K562 (cell line): ENCODE results near the gene TMSB4X. TPM values are rescaled to one million over a fixed set of nuclear protein-coding genes. Genes with fewer than 3 reads are reported as not detected.

Source experiments
- ARNT ChIP-seq, 2 experiments: fragments of 450-650 bp; IDR thresholded peaks; 2 replicates each; pipeline ENCODE4 v1.6.1; 2016; ENCODE audit warnings: mild to moderate bottlenecking in 1 of 2
- CBX5 ChIP-seq: IDR thresholded peaks from 2 replicates; pipeline ENCODE4 v1.6.1; 2014; ENCODE audit warnings: low read depth, borderline replicate concordance
- CEBPB ChIP-seq: fragments of 450-650 bp; IDR thresholded peaks from 2 replicates; pipeline ENCODE4 v1.6.1; 2016; ENCODE audit warnings: missing genetic modification characterization, missing compliant biosample characterization
- CREB1 ChIP-seq, 2 experiments: sonication (generic) in 1 of 2; formaldehyde crosslinking in 1 of 2; IDR thresholded peaks; 2 replicates each; pipeline versions ENCODE4 v1.6.1 to v1.8.0; 2012 to 2022; ENCODE audit warnings: inconsistent platforms in 1 of 2, mild to moderate bottlenecking in 1 of 2, missing genetic modification reagents in 1 of 2, moderate library complexity in 1 of 2
- E2F8 ChIP-seq: fragments of 450-650 bp; IDR thresholded peaks from 2 replicates; pipeline ENCODE4 v1.7.1; 2018; ENCODE audit warnings: mild to moderate bottlenecking, low read depth; ENCODE audit not compliant: partially characterized antibody
- EGR1 ChIP-seq: fragments of 450-650 bp; conservative IDR thresholded peaks from 2 replicates; pipeline ENCODE4 v1.6.1; 2017; ENCODE audit warnings: mild to moderate bottlenecking
- FOXA1 ChIP-seq: fragments of 450-650 bp; IDR thresholded peaks from 2 replicates; pipeline ENCODE4 v1.6.1; 2016; ENCODE audit warnings: mild to moderate bottlenecking, borderline replicate concordance
- GATAD2B ChIP-seq: fragments of 450-650 bp; IDR thresholded peaks from 2 replicates; pipeline ENCODE4 v1.6.1; 2017; ENCODE audit warnings: mild to moderate bottlenecking, borderline replicate concordance
- L3MBTL2 ChIP-seq: fragments of 450-650 bp; IDR thresholded peaks from 2 replicates; pipeline ENCODE4 v1.6.1; 2016; ENCODE audit warnings: mild to moderate bottlenecking, moderate library complexity
- MAX ChIP-seq: sonication (generic); formaldehyde crosslinking; IDR thresholded peaks from 2 replicates; pipeline ENCODE4 v1.9.0; 2022; ENCODE audit warnings: mild to moderate bottlenecking, missing genetic modification reagents
- MCM3 ChIP-seq: fragments of 450-650 bp; IDR thresholded peaks from 2 replicates; pipeline ENCODE4 v1.6.1; 2016
- NCOA2 ChIP-seq, 2 experiments: fragments of 450-650 bp; IDR thresholded peaks; 2 replicates each; pipeline ENCODE4 v1.6.1; 2018; ENCODE audit warnings: mild to moderate bottlenecking in 2 of 2, moderate library complexity in 1 of 2; ENCODE audit not compliant: partially characterized antibody in 2 of 2
- PRDM10 ChIP-seq: fragments of 450-650 bp; IDR thresholded peaks from 2 replicates; pipeline ENCODE4 v1.6.1; 2018; ENCODE audit not compliant: partially characterized antibody
- RBM15 ChIP-seq: fragments of 200-400 bp; formaldehyde crosslinking; IDR thresholded peaks from 2 replicates; pipeline ENCODE4 v1.6.1; 2018; ENCODE audit warnings: mild to moderate bottlenecking, low read length, moderate library complexity; ENCODE audit not compliant: insufficient read depth
- SRSF9 ChIP-seq: fragments of 200-400 bp; formaldehyde crosslinking; IDR thresholded peaks from 2 replicates; pipeline ENCODE4 v1.6.1; 2017; ENCODE audit warnings: low read depth, low read length, borderline replicate concordance
- TBL1XR1 ChIP-seq, 2 experiments: IDR thresholded peaks; 2 replicates each; pipeline ENCODE4 v1.6.1; 2012; ENCODE audit warnings: improper control_type of control experiment in 2 of 2, low read length in 2 of 2, mild to moderate bottlenecking in 1 of 2
- USF2 ChIP-seq: sonication (generic); formaldehyde crosslinking; IDR thresholded peaks from 2 replicates; pipeline ENCODE4 v1.5.0; 2020; ENCODE audit warnings: missing genetic modification reagents
- ZBTB1 ChIP-seq: sonication (generic); formaldehyde crosslinking; IDR thresholded peaks from 2 replicates; pipeline ENCODE4 v1.8.1; 2023; ENCODE audit warnings: missing genetic modification reagents, low read depth, mild to moderate bottlenecking, borderline replicate concordance
- ZFP1 ChIP-seq: fragments of 450-650 bp; formaldehyde crosslinking; IDR thresholded peaks from 2 replicates; pipeline ENCODE4 v1.4.0; 2020; ENCODE audit warnings: mild to moderate bottlenecking, mixed read lengths
- ZFX ChIP-seq: sonication (generic); formaldehyde crosslinking; IDR thresholded peaks from 2 replicates; pipeline ENCODE4 v1.8.0; 2022; ENCODE audit warnings: mild to moderate bottlenecking, missing genetic modification reagents, moderate library complexity
- ZNF124 ChIP-seq: sonication (generic); formaldehyde crosslinking; IDR thresholded peaks from 2 replicates; pipeline ENCODE4 v1.8.1; 2022; ENCODE audit warnings: missing genetic modification reagents
- ZNF764 ChIP-seq: fragments of 250-450 bp; sonication (Bioruptor Pico); IDR thresholded peaks from 2 replicates; pipeline ENCODE4 v1.4.0; 2020; ENCODE audit warnings: low read depth, mild to moderate bottlenecking, moderate library complexity
- polyA plus RNA-seq, 8 experiments: library from polyadenylated mRNA; depleted of rRNA in 4 of 8; stranded (reverse) in 5 of 8; unstranded in 3 of 8; fragments of >200 nt; fragmentation: Nextera tagmentation in 2 of 8; fragmentation: Illumina TruSeq in 1 of 8; extraction: Ambion mirVana in 2 of 8; extraction: Trizol in 1 of 8; gene quantifications; 2 replicates each; pipeline versions ENCODE4 v1.2.1 to v1.2.3, GENCODE V29; 2011 to 2014; ENCODE audit warnings: inconsistent platforms in 1 of 8, missing spikeins in 1 of 8
- total RNA-seq, 7 experiments: library from RNA; depleted of rRNA in 6 of 7; stranded (reverse); fragments of >200 nt in 6 of 7; fragmentation: Illumina TruSeq in 2 of 7; extraction: Trizol in 2 of 7; gene quantifications; 2 replicates each; pipeline versions ENCODE4 v1.2.1 to v1.2.3, GENCODE V29; 2011 to 2021; ENCODE audit warnings: low replicate concordance in 1 of 7

TMSB4X gene
- total and polyA plus RNA-seq, 9 of the 15 experiments (the other 6 are each of a cell fraction or from before 2014, with no cell fraction given), result 1,035 to 2,035 (median 1,529) TPM

- TF ChIP-seq E2F8 (peak; percentile 21), L3MBTL2 (peak; percentile 96), PRDM10 (peak; percentile 21), MAX (CRISPR knock-in tag) (peak; percentile 87), RBM15 (no peak), FOXA1 (no peak), CREB1 (IDR thresholded peaks at IDR 0.05) (peak; percentile 79), CREB1 (CRISPR knock-in tag; IDR thresholded peaks at IDR 0.05) (peak; percentile 71), MCM3 (no peak), ZFP1 (CRISPR knock-in tag) (no peak), ZNF764 (CRISPR knock-in tag) (no peak), CEBPB (peak; percentile 88), TBL1XR1 (IDR thresholded peaks at IDR 0.05; ENCODE audit: low read length in 2 of 2) (no peak), GATAD2B (no peak), EGR1 (peak; percentile 50; the same call in 1 of the 2 replicates), NCOA2 (IDR thresholded peaks at IDR 0.05; ENCODE audit: partially characterized antibody in 2 of 2) (no peak), ZBTB1 (no peak), ARNT (IDR thresholded peaks at IDR 0.05) (0 out of 4 replicates have a peak, but pooled peaks of 1 of the 2 experiments have one; percentile 57), SRSF9 (no peak), ZFX (CRISPR knock-in tag) (no peak), ZNF124 (CRISPR knock-in tag) (no peak), USF2 (peak; percentile 92), CBX5 (no peak)
Observed at GRCh38 chrX:12949927-12950656, 24.8 kb upstream of the TMSB4X start (continued).
